Stomach smooth muscle (tissue), 2 donors: Measurements from ENCODE around the gene NUP107.

ENCODE experiments used
- H3K27ac ChIP-seq: one replicate; pipeline ENCODE4 v1.7.0; 2013; ENCODE audit warnings: mild to moderate bottlenecking, low read length, inconsistent platforms
- H3K27me3 ChIP-seq, 2 donors: one replicate each; pipeline ENCODE4 v1.7.0; 2013; ENCODE audit warnings: low read length in 2 of 2; ENCODE audit not compliant: insufficient read depth in 2 of 2, control insufficient read depth in 1 of 2
- H3K36me3 ChIP-seq, 2 donors: one replicate each; pipeline ENCODE4 v1.7.0; 2013; ENCODE audit warnings: low read length in 2 of 2; ENCODE audit not compliant: control insufficient read depth in 2 of 2, insufficient read depth in 2 of 2
- H3K4me1 ChIP-seq: one replicate; pipeline ENCODE4 v1.7.0; 2013; ENCODE audit warnings: low read length; ENCODE audit not compliant: control insufficient read depth, insufficient read depth
- H3K4me3 ChIP-seq, 2 donors: one replicate each; pipeline ENCODE4 v1.7.0; 2013; ENCODE audit warnings: low read length in 2 of 2
- H3K9ac ChIP-seq, 2 donors: one replicate each; pipeline ENCODE4 v1.7.0; 2013; ENCODE audit warnings: low read length in 2 of 2, mild to moderate bottlenecking in 1 of 2
- H3K9me3 ChIP-seq, 2 donors: one replicate each; pipeline ENCODE4 v1.7.0; 2013; ENCODE audit warnings: low read length in 2 of 2; ENCODE audit not compliant: control insufficient read depth in 2 of 2
- donor health status: healthy.
- donor health status: Pancreatic carcinoma.

Gene NUP107

GRCh38 chr12:68786929-68787328, 100.2 kb downstream of the NUP107 start:
- Histone ChIP-seq H3K4me1 (no peaks in the 10 kb centered on the region), H3K27ac (no peak overlapping the region), H3K4me3 (no peak overlapping the region)

GRCh38 chr12:68788554-68789143, 101.9 kb downstream of the NUP107 start:
- Histone ChIP-seq H3K27me3 (no peaks in the 10 kb centered on the region), H3K4me3 (no peak overlapping the region), H3K4me1 (no peaks in the 10 kb centered on the region), H3K9ac (no peak overlapping the region), H3K36me3 (no peaks in the 10 kb centered on the region), H3K9me3 (no peaks in the 10 kb centered on the region), H3K27ac (no peak overlapping the region)

More at GRCh38 chr12:68786929-68787328, 100.2 kb downstream of the NUP107 start:
- Histone ChIP-seq H3K27me3 (no peaks in the 10 kb centered on the region), H3K9me3 (no peaks in the 10 kb centered on the region), H3K9ac (no peak overlapping the region), H3K36me3 (no peaks in the 10 kb centered on the region)

GRCh38 chr12:68789144-68789878, 102.5 kb downstream of the NUP107 start:
- no peak overlapping the region for H3K4me3 ChIP-seq
- H3K9me3 ChIP-seq = no peaks in the 10 kb centered on the region
- H3K36me3 ChIP-seq = no peaks in the 10 kb centered on the region
- no peak overlapping the region for H3K9ac ChIP-seq
- no peaks in the 10 kb centered on the region for H3K4me1 ChIP-seq
- H3K27me3 ChIP-seq = no peaks in the 10 kb centered on the region
- no peak overlapping the region for H3K27ac ChIP-seq

GRCh38 chr12:68790081-68790951, 103.5 kb downstream of the NUP107 start:
- H3K27ac ChIP-seq = no peak overlapping the region
- H3K9ac ChIP-seq = no peak overlapping the region

GRCh38 chr12:68790952-68791234, 104.1 kb downstream of the NUP107 start:
- Histone ChIP-seq H3K4me3 (no peak overlapping the region), H3K9me3 (no peaks in the 10 kb centered on the region), H3K36me3 (no peaks in the 10 kb centered on the region), H3K4me1 (no peaks in the 10 kb centered on the region), H3K9ac (no peak overlapping the region), H3K27ac (no peak overlapping the region), H3K27me3 (no peaks in the 10 kb centered on the region)

More at GRCh38 chr12:68790081-68790951, 103.5 kb downstream of the NUP107 start:
- Histone ChIP-seq H3K9me3 (no peaks in the 10 kb centered on the region), H3K36me3 (no peaks in the 10 kb centered on the region), H3K4me1 (no peaks in the 10 kb centered on the region), H3K27me3 (no peaks in the 10 kb centered on the region), H3K4me3 (no peak overlapping the region)

GRCh38 chr12:68791897-68792481, 105.2 kb downstream of the NUP107 start:
- Histone ChIP-seq H3K27me3 (no peaks in the 10 kb centered on the region), H3K9ac (no peak overlapping the region), H3K4me1 (no peaks in the 10 kb centered on the region), H3K9me3 (no peaks in the 10 kb centered on the region), H3K27ac (no peak overlapping the region), H3K4me3 (no peak overlapping the region), H3K36me3 (no peaks in the 10 kb centered on the region)

GRCh38 chr12:68792952-68793351, 106.2 kb downstream of the NUP107 start:
- no peak overlapping the region for H3K27ac ChIP-seq
- H3K27me3 ChIP-seq = no peaks in the 10 kb centered on the region
- no peaks in the 10 kb centered on the region for H3K4me1 ChIP-seq
- no peak overlapping the region for H3K4me3 ChIP-seq
- H3K9ac ChIP-seq = no peak overlapping the region
- no peaks in the 10 kb centered on the region for H3K36me3 ChIP-seq
- H3K9me3 ChIP-seq = no peaks in the 10 kb centered on the region

GRCh38 chr12:68793436-68793835, 106.7 kb downstream of the NUP107 start:
- Histone ChIP-seq H3K9ac (no peak overlapping the region), H3K9me3 (no peaks in the 10 kb centered on the region), H3K27me3 (no peaks in the 10 kb centered on the region), H3K36me3 (no peaks in the 10 kb centered on the region), H3K27ac (no peak overlapping the region), H3K4me3 (no peak overlapping the region), H3K4me1 (no peaks in the 10 kb centered on the region)

GRCh38 chr12:68793975-68794652, 107.3 kb downstream of the NUP107 start:
- Histone ChIP-seq H3K9me3 (no peaks in the 10 kb centered on the region), H3K27ac (no peak overlapping the region), H3K27me3 (no peaks in the 10 kb centered on the region), H3K36me3 (no peaks in the 10 kb centered on the region), H3K9ac (no peak overlapping the region), H3K4me3 (no peak overlapping the region), H3K4me1 (no peaks in the 10 kb centered on the region)

- no peaks in the 10 kb centered on the region for H3K27me3 ChIP-seq
- no peak overlapping the region for H3K27ac ChIP-seq
- H3K4me3 ChIP-seq = no peak overlapping the region
- H3K4me1 ChIP-seq = no peaks in the 10 kb centered on the region
- no peak overlapping the region for H3K9ac ChIP-seq
- no peaks in the 10 kb centered on the region for H3K36me3 ChIP-seq
- no peaks in the 10 kb centered on the region for H3K9me3 ChIP-seq
Observed at GRCh38 chr12:68794653-68795251, 108.0 kb downstream of the NUP107 start.
